ENCODE results near the gene HMGXB3.

DNA sequence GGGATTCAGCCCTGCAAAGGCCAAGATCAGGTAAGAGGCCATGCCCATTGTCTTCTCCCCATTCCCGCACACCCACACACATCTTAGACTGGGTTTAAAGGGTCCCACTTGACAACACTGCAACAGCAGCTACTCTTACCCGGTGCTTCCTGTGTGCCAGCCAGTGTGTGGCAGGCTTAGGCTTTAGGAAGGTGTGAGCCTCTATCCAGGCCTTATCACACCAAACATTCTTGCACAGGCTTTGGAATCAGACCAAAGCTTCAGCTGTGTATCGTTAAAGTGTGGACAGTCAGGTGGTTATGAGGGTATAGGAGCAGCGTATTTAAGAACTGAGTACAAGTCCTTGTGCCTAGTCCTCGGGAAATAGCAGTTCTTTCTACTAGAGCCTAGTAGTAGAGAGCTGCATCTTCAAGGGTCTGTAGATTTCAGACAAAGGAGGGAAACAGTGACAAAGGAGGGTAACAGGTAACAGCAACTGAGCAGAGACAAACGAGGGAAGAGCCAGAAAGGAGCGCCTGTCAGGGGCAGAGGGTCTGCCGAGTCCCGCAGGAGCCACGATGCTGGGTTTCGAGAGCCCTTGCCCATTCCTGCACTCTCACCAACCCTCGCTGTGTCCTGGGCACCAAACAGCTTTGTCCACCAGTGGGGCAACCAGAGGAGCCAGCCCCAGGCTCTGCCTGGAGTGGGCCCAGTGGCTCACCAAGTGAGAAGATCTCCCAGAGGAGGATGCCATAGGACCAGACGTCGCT lies 55.0 kb downstream of the HMGXB3 start:
- TF ChIP-seq POLR2A (IDR thresholded peaks at IDR 0.05) (no peak), CTCF (IDR thresholded peaks at IDR 0.05) (no peak), EP300 (IDR thresholded peaks at IDR 0.05) (no peak)

All from tibial nerve (tissue), 4 donors.